Skeletal muscle cell (primary cell): Measurements from ENCODE around the gene CLCN1.
"Not testable (repeated sequence)": the region's sequence is repeated elsewhere in the genome, so short reads cannot be mapped to it uniquely, and the experiment has no call there.

Experiments used
- DNase-seq: peaks from one replicate; pipeline ENCODE4 v3.0.0-alpha.2; 2010; ENCODE audit warnings: low read depth
- H3K4me3 ChIP-seq: 2 replicates; pipeline ENCODE4 v1.5.1; 2011; ENCODE audit warnings: low read depth, mild to moderate bottlenecking, control low read depth, low read length, moderate library complexity

Gene CLCN1

GRCh38 chr7:143289888-143290287 is 26.0 kb upstream of the CLCN1 start:
- H3K4me3 ChIP-seq, result peak overlapping the region; percentile 75
- not testable (repeated sequence) for DNase-seq

GRCh38 chr7:143290293-143290692 is 25.6 kb upstream of the CLCN1 start:
- DNase-seq, result no peak
- H3K4me3 ChIP-seq, result no peak overlapping the region

- H3K4me3 ChIP-seq, result no peak overlapping the region
- no peak for DNase-seq
Measured at GRCh38 chr7:143292876-143293275, 23.0 kb upstream of the CLCN1 start.

- DNase-seq, result no peak
Measured at GRCh38 chr7:143295870-143296269, 20.0 kb upstream of the CLCN1 start.

GRCh38 chr7:143296686-143297085 is 19.2 kb upstream of the CLCN1 start:
- H3K4me3 ChIP-seq, result no peak overlapping the region
- DNase-seq, result no peak

More at GRCh38 chr7:143295870-143296269, 20.0 kb upstream of the CLCN1 start:
- no peak overlapping the region for H3K4me3 ChIP-seq

GRCh38 chr7:143299346-143299745 is 16.6 kb upstream of the CLCN1 start:
- DNase-seq, result no peak
- no peak overlapping the region for H3K4me3 ChIP-seq

GRCh38 chr7:143299840-143300239 is 16.1 kb upstream of the CLCN1 start:
- DNase-seq, result no peak

GRCh38 chr7:143300959-143301935 is 14.7 kb upstream of the CLCN1 start:
- H3K4me3 ChIP-seq, result no peak overlapping the region
- DNase-seq, result no peak

More at GRCh38 chr7:143299840-143300239, 16.1 kb upstream of the CLCN1 start:
- no peak overlapping the region for H3K4me3 ChIP-seq

GRCh38 chr7:143303733-143304132 is 12.2 kb upstream of the CLCN1 start:
- H3K4me3 ChIP-seq, result no peak overlapping the region
- DNase-seq, result no peak

GRCh38 chr7:143304938-143305337 is 11.0 kb upstream of the CLCN1 start:
- no peak for DNase-seq
- no peak overlapping the region for H3K4me3 ChIP-seq

- no peak overlapping the region for H3K4me3 ChIP-seq
- DNase-seq, result no peak
Measured at GRCh38 chr7:143305423-143306070, 10.4 kb upstream of the CLCN1 start.

GRCh38 chr7:143308632-143309031 is 7.3 kb upstream of the CLCN1 start:
- no peak overlapping the region for H3K4me3 ChIP-seq
- DNase-seq, result no peak

GRCh38 chr7:143314127-143314526 is 1.8 kb upstream of the CLCN1 start:
- no peak overlapping the region for H3K4me3 ChIP-seq
- no peak for DNase-seq

GRCh38 chr7:143316492-143316891 is 581 bp downstream of the CLCN1 start:
- DNase-seq, result no peak
- no peak overlapping the region for H3K4me3 ChIP-seq

GRCh38 chr7:143318661-143319060 is 2.8 kb downstream of the CLCN1 start:
- peak; percentile 84 for DNase-seq
- no peak overlapping the region for H3K4me3 ChIP-seq

- no peak overlapping the region for H3K4me3 ChIP-seq
- DNase-seq, result no peak
Measured at GRCh38 chr7:143320620-143321019, 4.7 kb downstream of the CLCN1 start.

- no peak for DNase-seq
- H3K4me3 ChIP-seq, result no peak overlapping the region
Measured at GRCh38 chr7:143321242-143321641, 5.3 kb downstream of the CLCN1 start.

- H3K4me3 ChIP-seq, result no peak overlapping the region
- no peak for DNase-seq
Measured at GRCh38 chr7:143321734-143322133, 5.8 kb downstream of the CLCN1 start.

- DNase-seq, result no peak
- H3K4me3 ChIP-seq, result no peak overlapping the region
Measured at GRCh38 chr7:143322760-143323633, 7.1 kb downstream of the CLCN1 start.

- DNase-seq, result no peak
- H3K4me3 ChIP-seq, result no peak overlapping the region
Measured at GRCh38 chr7:143323653-143324052, 7.7 kb downstream of the CLCN1 start.
